GM12878 (cell line): ENCODE measurements around the gene GPR152. TPM values are rescaled to one million over a fixed set of nuclear protein-coding genes. Genes with fewer than 3 reads are reported as not detected.
A peak's percentile ranks its signal among the peaks of the same experiment; 100 is the strongest.

ENCODE experiments used
- ATAC-seq: fragments of 200-7000 bp; cut with Tn5 transposase; 3 replicates; pipeline ENCODE4 v1.9.1; 2020; ENCODE audit warnings: mild to moderate bottlenecking, moderate library complexity
- BruUV-seq: library from RNA; stranded (reverse); fragments of 400-500 nt; replicated peaks from 2 replicates; lab custom pipeline; 2021; lab: Mats Ljungman, UMichigan
- CTCF ChIA-PET: fragments of 300-600 bp; sonication (Branson Sonifier 250); formaldehyde crosslinking; extraction: SDS; loops from one replicate; lab custom pipeline; 2021; ENCODE audit warnings: inconsistent platforms; lab: Yijun Ruan, JAX
- POLR2A ChIA-PET: fragments of 350-600 bp; formaldehyde crosslinking; extraction: SDS; loops from one replicate; lab custom pipeline; 2021; ENCODE audit warnings: inconsistent platforms; lab: Charles Lee
- RAD21 ChIA-PET: fragments of 300-600 bp; sonication (Branson Sonifier 250); formaldehyde crosslinking; loops from one replicate; lab custom pipeline; 2023; ENCODE audit warnings: antibody characterized with exemption; ENCODE audit not compliant: unreplicated experiment; lab: Charles Lee
- SMC1A ChIA-PET: fragments of 300-600 bp; sonication (Branson Sonifier 250); formaldehyde crosslinking; loops from one replicate; lab custom pipeline; 2023; ENCODE audit not compliant: unreplicated experiment, uncharacterized antibody; lab: Charles Lee
- DNase-seq: peaks from one replicate; pipeline ENCODE4 v3.0.0-alpha.2; 2011; ENCODE audit warnings: low read depth, low spot score
- FAIRE-seq: peaks from 3 replicates; lab custom pipeline; 2011; peaks lifted over from hg19 to GRCh38; lab: Jason Lieb, UNC
- H2AFZ ChIP-seq: 2 replicates; pipeline ENCODE4 v1.6.0; 2011; ENCODE audit warnings: low read depth, low read length, control low read depth; ENCODE audit not compliant: control insufficient read depth
- H3K27ac ChIP-seq: 2 replicates; pipeline ENCODE4 v1.5.1; 2011; ENCODE audit warnings: control low read depth; ENCODE audit not compliant: control insufficient read depth, insufficient read depth
- H3K27me3 ChIP-seq, 2 experiments: replicated peaks in 1 of 2; 2 replicates each; pipeline versions ENCODE4 v1.6.0 to v1.6.1; 2011; ENCODE audit warnings: low read length in 1 of 2; ENCODE audit not compliant: control insufficient read depth in 2 of 2, insufficient read depth in 2 of 2
- H3K36me3 ChIP-seq, 2 experiments: 2 replicates each; pipeline ENCODE4 v1.5.1; 2011; ENCODE audit warnings: low read length in 1 of 2; ENCODE audit not compliant: control insufficient read depth in 2 of 2, insufficient read depth in 2 of 2
- H3K4me1 ChIP-seq: 2 replicates; pipeline ENCODE4 v1.6.1; 2011; ENCODE audit warnings: mild to moderate bottlenecking, low read length, moderate library complexity, mixed read lengths; ENCODE audit not compliant: control insufficient read depth, insufficient read depth
- H3K4me2 ChIP-seq: 2 replicates; pipeline ENCODE4 v1.6.0; 2011; ENCODE audit warnings: control low read depth; ENCODE audit not compliant: control insufficient read depth, insufficient read depth
- H3K4me3 ChIP-seq: fragments of 200-600 bp; sonication (generic); 2 replicates; pipeline ENCODE4 v1.5.1; 2016
- H3K79me2 ChIP-seq: 2 replicates; pipeline ENCODE4 v1.6.0; 2011; ENCODE audit warnings: low read length; ENCODE audit not compliant: control insufficient read depth, insufficient read depth
- H3K9ac ChIP-seq: 2 replicates; pipeline ENCODE4 v1.8.0; 2011; ENCODE audit warnings: low read length, control low read depth, mixed read lengths; ENCODE audit not compliant: control insufficient read depth, insufficient read depth
- H3K9me3 ChIP-seq: replicated peaks from 3 replicates; pipeline ENCODE4 v1.5.1; 2011; ENCODE audit warnings: mild to moderate bottlenecking, low read length; ENCODE audit not compliant: control insufficient read depth, insufficient read depth
- H4K20me1 ChIP-seq: 2 replicates; pipeline ENCODE4 v1.6.0; 2011; ENCODE audit not compliant: control insufficient read depth, insufficient read depth
- CHD2 ChIP-seq: IDR thresholded peaks from 2 replicates; pipeline ENCODE4 v1.6.1; 2011; ENCODE audit warnings: low read depth, low read length, improper control_type of control experiment, borderline replicate concordance
- CHD4 ChIP-seq: fragments of 200-600 bp; sonication (generic); IDR thresholded peaks from 2 replicates; pipeline ENCODE4 v1.6.1; 2016; ENCODE audit warnings: mild to moderate bottlenecking
- KDM1A ChIP-seq: fragments of 200-600 bp; sonication (generic); IDR thresholded peaks from 2 replicates; pipeline ENCODE4 v1.6.1; 2016; ENCODE audit warnings: borderline replicate concordance
- MTA3 ChIP-seq: IDR thresholded peaks from 2 replicates; pipeline ENCODE4 v1.6.1; 2012; ENCODE audit warnings: low read length, inconsistent platforms, borderline replicate concordance
- MYB ChIP-seq: fragments of 150-350 bp; IDR thresholded peaks from 2 replicates; pipeline ENCODE4 v1.6.1; 2014; ENCODE audit warnings: mild to moderate bottlenecking, low read depth, low read length, borderline replicate concordance
- MYC ChIP-seq: IDR thresholded peaks from 2 replicates; pipeline ENCODE4 v1.6.1; 2011; ENCODE audit warnings: mild to moderate bottlenecking, low read length, moderate library complexity, inconsistent platforms; ENCODE audit not compliant: insufficient read depth, insufficient replicate concordance, insufficient read length, severe bottlenecking
- NR2C2 ChIP-seq: IDR thresholded peaks from 2 replicates; pipeline ENCODE4 v1.6.1; 2011; ENCODE audit warnings: borderline replicate concordance, low read depth; ENCODE audit not compliant: control insufficient read depth, insufficient read length
- RB1 ChIP-seq: fragments of 450-650 bp; formaldehyde crosslinking; IDR thresholded peaks from 2 replicates; pipeline ENCODE4 v1.6.1; 2017; ENCODE audit warnings: mild to moderate bottlenecking, borderline replicate concordance
- SIN3A ChIP-seq: IDR thresholded peaks from 2 replicates; pipeline ENCODE4 v1.6.1; 2012; ENCODE audit warnings: low read depth, low read length, improper control_type of control experiment
- SMAD1 ChIP-seq: fragments of 450-650 bp; IDR thresholded peaks from 2 replicates; pipeline ENCODE4 v1.6.1; 2018; ENCODE audit warnings: mild to moderate bottlenecking, low read depth; ENCODE audit not compliant: partially characterized antibody
- SMAD5 ChIP-seq: IDR thresholded peaks from 2 replicates; pipeline ENCODE4 v1.6.1; 2016; ENCODE audit warnings: antibody characterized with exemption, low read depth
- SMARCA5 ChIP-seq: fragments of 450-650 bp; IDR thresholded peaks from 2 replicates; pipeline ENCODE4 v1.6.1; 2017; ENCODE audit warnings: mild to moderate bottlenecking
- SMC3 ChIP-seq: IDR thresholded peaks from 2 replicates; pipeline ENCODE4 v1.6.1; 2011; ENCODE audit warnings: low read length, improper control_type of control experiment, borderline replicate concordance
- YY1 ChIP-seq: IDR thresholded peaks from 2 replicates; pipeline ENCODE4 v1.6.1; 2011; ENCODE audit warnings: low read depth, mild to moderate bottlenecking, low read length
- ZNF384 ChIP-seq: IDR thresholded peaks from 2 replicates; pipeline ENCODE4 v1.6.1; 2012; ENCODE audit warnings: low read depth, mild to moderate bottlenecking, low read length, improper control_type of control experiment, borderline replicate concordance
- WGBS: methylation state at CpG from one replicate; pipeline ENCODE4 v1.1.6; 2016; ENCODE audit warnings: low lambda C conversion rate; ENCODE audit not compliant: insufficient replicate concordance, insufficient coverage; ENCODE audit errors: missing lambda C conversion rate; 5-methylcytosine and 5-hydroxymethylcytosine counted together
- in situ Hi-C: fragments of 300-500 bp; cut with MboI; formaldehyde crosslinking; loops from 9 replicates; pipeline ENCODE4 v1.14.3; 2018; ENCODE audit warnings: mixed read lengths
- intact Hi-C: fragments of 100-400 bp; cut with micrococcal nuclease; formaldehyde crosslinking; loops from one replicate; pipeline ENCODE4 v1.14.2; 2022; ENCODE audit not compliant: unreplicated experiment
- polyA plus RNA-seq, 11 experiments: library from polyadenylated mRNA; depleted of rRNA in 4 of 11; unstranded in 6 of 11; stranded (reverse) in 5 of 11; fragments of >200 nt; fragmentation: Nextera tagmentation in 4 of 11; fragmentation: Illumina TruSeq in 1 of 11; extraction: Ambion mirVana in 4 of 11; extraction: Trizol in 1 of 11; gene quantifications; 1 replicate in 1 of 11; 2 replicates in 10 of 11; pipeline versions ENCODE4 v1.2.1 to v1.2.3, GENCODE V29; 2011 to 2016; ENCODE audit warnings: inconsistent platforms in 2 of 11, missing spikeins in 2 of 11, low read depth in 1 of 11
- total RNA-seq, 4 experiments: library from RNA; depleted of rRNA in 3 of 4; stranded (reverse); fragments of >200 nt in 3 of 4; fragmentation: Illumina TruSeq in 1 of 4; extraction: Trizol in 1 of 4; gene quantifications; 2 replicates each; pipeline versions ENCODE4 v1.2.1 to v1.2.3, GENCODE V29; 2013 to 2021
- TF ChIP-seq, protein P1 (sequence below): IDR thresholded peaks from 2 replicates; pipeline ENCODE4 v1.6.1; 2012; ENCODE audit warnings: low read depth, low read length, improper control_type of control experiment
- TF ChIP-seq, protein P2 (sequence below): IDR thresholded peaks from 2 replicates; pipeline ENCODE4 v1.6.1; 2012; ENCODE audit warnings: low read depth, low read length, improper control_type of control experiment
- TF ChIP-seq, protein P3 (sequence below): fragments of 450-650 bp; conservative IDR thresholded peaks from 2 replicates; pipeline ENCODE4 v1.6.1; 2017; ENCODE audit warnings: mild to moderate bottlenecking, moderate library complexity

Gene GPR152
- total and polyA plus RNA-seq, 10 of the 15 experiments (the other 5 are each of a cell fraction or from before 2014, with no cell fraction given), result not detected

DNA sequence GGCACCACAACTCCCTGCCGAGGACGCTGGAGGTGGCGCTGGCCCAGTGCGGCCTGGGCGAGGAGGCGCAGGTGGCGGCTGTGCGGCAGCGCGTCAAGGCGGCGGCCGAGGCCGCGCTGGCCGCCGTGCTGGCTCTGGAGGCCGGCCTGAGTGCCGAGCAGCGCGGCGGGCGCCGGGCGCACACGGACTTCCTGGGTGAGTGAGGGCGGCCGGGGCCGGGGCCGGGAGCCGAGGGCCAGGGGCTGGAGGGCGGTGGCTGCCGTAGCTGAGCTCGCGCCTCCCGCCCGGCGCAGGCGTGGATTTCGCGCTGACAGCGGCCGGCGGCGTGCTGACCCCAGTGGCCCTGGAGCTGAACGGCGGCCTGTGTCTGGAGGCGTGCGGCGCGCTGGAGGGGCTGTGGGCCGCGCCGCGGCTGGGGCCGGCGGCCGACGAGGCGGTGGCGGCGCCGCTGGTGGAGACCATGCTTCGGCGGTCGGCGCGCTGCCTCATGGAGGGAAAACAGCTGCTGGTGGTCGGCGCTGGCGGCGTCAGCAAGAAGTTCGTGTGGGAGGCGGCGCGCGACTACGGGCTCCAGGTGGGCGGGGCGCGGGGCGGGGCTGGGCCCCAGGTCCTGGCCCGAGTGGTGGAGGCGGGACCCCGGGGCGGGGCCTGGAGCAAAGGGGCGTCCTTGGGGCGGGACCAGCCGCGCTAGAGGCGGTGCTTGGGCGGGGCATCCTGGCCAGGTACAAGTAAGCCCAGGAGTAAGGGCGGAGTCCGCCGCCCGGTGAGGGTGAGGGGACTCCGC is 31.7 kb downstream of the GPR152 start:
- no peak for DNase-seq
- FAIRE-seq, result peak; percentile 75
- H3K36me3 ChIP-seq, result no peaks in the 10 kb centered on the region
- H3K4me1 ChIP-seq, result peaks cover 2% of the 10 kb centered on the region; the same call in 1 of the 2 replicates
- peak overlapping the region; percentile 76 for H2AFZ ChIP-seq
- H3K27ac ChIP-seq, result no peak overlapping the region; the same call in 1 of the 2 replicates
- H3K9me3 ChIP-seq, result no peaks in the 10 kb centered on the region
- H3K79me2 ChIP-seq, result no peaks in the 10 kb centered on the region
- ChIA-PET RAD21 (interaction anchor here (0.9 to 2.4 kb wide), 6 partner anchors 15 to 67 kb away, joined by 3 to 8 read pairs (median 4); partner anchors contain the start of genes POLD4, PPP1CA and RAD9A), CTCF (interaction anchor here (1.1 to 1.5 kb wide), 2 partner anchors 14 to 16 kb away, joined by 4 to 5 read pairs; partner anchors contain the start of gene PTPRCAP), SMC1A (interaction anchor here (0.6 to 1.5 kb wide), 7 partner anchors 8 to 69 kb away, joined by 3 to 7 read pairs (median 3); partner anchors contain the start of gene TBC1D10C), POLR2A (interaction anchor here (0.5 to 3.9 kb wide), 12 partner anchors 11 to 676 kb away, joined by 3 to 28 read pairs (median 5); partner anchors contain the start of genes PPP1CA, PTPRCAP and TBC1D10C)
- in situ Hi-C loops (no loop called here), intact Hi-C loops (no loop called here)
- H3K9ac ChIP-seq, result peak overlapping the region; percentile 21; the same call in 1 of the 2 replicates
- peak overlapping the region; percentile 91 for H3K4me2 ChIP-seq
- peak; percentile 94 for ATAC-seq
- 2% methylated on average over 47 of the region's 97 CpGs for WGBS
- H3K4me3 ChIP-seq, result peak overlapping the region; percentile 71
- peaks cover 0 to 3% of the 10 kb centered on the region in 2 experiments; a peak in 2 of 4 replicates for H3K27me3 ChIP-seq
- BruUV-seq, result no TSS peak
- H4K20me1 ChIP-seq, result no peaks in the 10 kb centered on the region
- no peak for TF ChIP-seq MTA3
- TF ChIP-seq CHD2, result 0 out of 2 replicates have a peak, but pooled peaks have one; percentile 7
- TF ChIP-seq YY1, result no peak
- TF ChIP-seq, protein P1, sequence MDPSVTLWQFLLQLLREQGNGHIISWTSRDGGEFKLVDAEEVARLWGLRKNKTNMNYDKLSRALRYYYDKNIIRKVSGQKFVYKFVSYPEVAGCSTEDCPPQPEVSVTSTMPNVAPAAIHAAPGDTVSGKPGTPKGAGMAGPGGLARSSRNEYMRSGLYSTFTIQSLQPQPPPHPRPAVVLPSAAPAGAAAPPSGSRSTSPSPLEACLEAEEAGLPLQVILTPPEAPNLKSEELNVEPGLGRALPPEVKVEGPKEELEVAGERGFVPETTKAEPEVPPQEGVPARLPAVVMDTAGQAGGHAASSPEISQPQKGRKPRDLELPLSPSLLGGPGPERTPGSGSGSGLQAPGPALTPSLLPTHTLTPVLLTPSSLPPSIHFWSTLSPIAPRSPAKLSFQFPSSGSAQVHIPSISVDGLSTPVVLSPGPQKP, result no peak
- TF ChIP-seq MYB, result no peak
- TF ChIP-seq SIN3A, result no peak
- TF ChIP-seq, protein P2, sequence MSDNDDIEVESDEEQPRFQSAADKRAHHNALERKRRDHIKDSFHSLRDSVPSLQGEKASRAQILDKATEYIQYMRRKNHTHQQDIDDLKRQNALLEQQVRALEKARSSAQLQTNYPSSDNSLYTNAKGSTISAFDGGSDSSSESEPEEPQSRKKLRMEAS, result peak; percentile 35; the same call in 1 of the 2 replicates
- no peak for TF ChIP-seq SMAD5
- no peak for TF ChIP-seq MYC
- TF ChIP-seq SMARCA5, result peak; percentile 88; the same call in 1 of the 2 replicates
- TF ChIP-seq RB1, result peak; percentile 80; the same call in 1 of the 2 replicates
- TF ChIP-seq KDM1A, result no peak
- TF ChIP-seq, protein P3, sequence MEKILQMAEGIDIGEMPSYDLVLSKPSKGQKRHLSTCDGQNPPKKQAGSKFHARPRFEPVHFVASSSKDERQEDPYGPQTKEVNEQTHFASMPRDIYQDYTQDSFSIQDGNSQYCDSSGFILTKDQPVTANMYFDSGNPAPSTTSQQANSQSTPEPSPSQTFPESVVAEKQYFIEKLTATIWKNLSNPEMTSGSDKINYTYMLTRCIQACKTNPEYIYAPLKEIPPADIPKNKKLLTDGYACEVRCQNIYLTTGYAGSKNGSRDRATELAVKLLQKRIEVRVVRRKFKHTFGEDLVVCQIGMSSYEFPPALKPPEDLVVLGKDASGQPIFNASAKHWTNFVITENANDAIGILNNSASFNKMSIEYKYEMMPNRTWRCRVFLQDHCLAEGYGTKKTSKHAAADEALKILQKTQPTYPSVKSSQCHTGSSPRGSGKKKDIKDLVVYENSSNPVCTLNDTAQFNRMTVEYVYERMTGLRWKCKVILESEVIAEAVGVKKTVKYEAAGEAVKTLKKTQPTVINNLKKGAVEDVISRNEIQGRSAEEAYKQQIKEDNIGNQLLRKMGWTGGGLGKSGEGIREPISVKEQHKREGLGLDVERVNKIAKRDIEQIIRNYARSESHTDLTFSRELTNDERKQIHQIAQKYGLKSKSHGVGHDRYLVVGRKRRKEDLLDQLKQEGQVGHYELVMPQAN, result peak; percentile 88
- TF ChIP-seq CHD4, result no peak
- no peak for TF ChIP-seq SMC3
- no peak for TF ChIP-seq ZNF384
- no peak for TF ChIP-seq SMAD1
- TF ChIP-seq NR2C2, result no peak
